K562 (cell line): ENCODE results near the gene FARP2. TPM values are rescaled to one million over a fixed set of nuclear protein-coding genes. Genes with fewer than 3 reads are reported as not detected.

ENCODE experiments used
- BMI1 ChIP-seq: fragments of 150-350 bp; IDR thresholded peaks from 2 replicates; pipeline ENCODE4 v1.6.1; 2014; ENCODE audit warnings: low read length
- ELF4 ChIP-seq: fragments of 450-650 bp; formaldehyde crosslinking; IDR thresholded peaks from 2 replicates; pipeline ENCODE4 v1.4.0; 2022; ENCODE audit warnings: missing genetic modification characterization
- GABPB2 ChIP-seq: fragments of 250-450 bp; sonication (Bioruptor Pico); conservative IDR thresholded peaks from 2 replicates; pipeline ENCODE4 v1.5.1; 2021; ENCODE audit warnings: mild to moderate bottlenecking
- MAFF ChIP-seq: IDR thresholded peaks from 2 replicates; pipeline ENCODE4 v1.6.1; 2012; ENCODE audit warnings: low read length, improper control_type of control experiment
- MITF ChIP-seq: IDR thresholded peaks from 2 replicates; pipeline ENCODE4 v1.6.1; 2014; ENCODE audit warnings: antibody characterized with exemption
- NR2C2 ChIP-seq, 2 experiments: fragments of 200-800 bp in 1 of 2; sonication (Bioruptor generic) in 1 of 2; sonication (generic) in 1 of 2; formaldehyde crosslinking in 1 of 2; IDR thresholded peaks; 2 replicates each; pipeline versions ENCODE4 v1.6.1 to v1.8.0; 2016 to 2022; ENCODE audit warnings: mild to moderate bottlenecking in 1 of 2, missing compliant biosample characterization in 1 of 2, missing genetic modification characterization in 1 of 2, missing genetic modification reagents in 1 of 2
- NR2F6 ChIP-seq: fragments of 450-650 bp; formaldehyde crosslinking; IDR thresholded peaks from 2 replicates; pipeline ENCODE4 v1.4.0; 2020; ENCODE audit warnings: mild to moderate bottlenecking
- SRSF3 ChIP-seq: fragments of 200-400 bp; formaldehyde crosslinking; IDR thresholded peaks from 2 replicates; pipeline ENCODE4 v1.6.1; 2016; ENCODE audit warnings: mild to moderate bottlenecking, low read length, moderate library complexity; ENCODE audit not compliant: insufficient read depth
- TCF3 ChIP-seq: sonication (generic); formaldehyde crosslinking; IDR thresholded peaks from 2 replicates; pipeline ENCODE4 v1.4.0; 2020; ENCODE audit warnings: mild to moderate bottlenecking, missing genetic modification reagents
- ZNF407 ChIP-seq: fragments of 450-650 bp; IDR thresholded peaks from 2 replicates; pipeline ENCODE4 v1.6.1; 2016; ENCODE audit warnings: low read depth
- polyA plus RNA-seq, 8 experiments: library from polyadenylated mRNA; depleted of rRNA in 4 of 8; stranded (reverse) in 5 of 8; unstranded in 3 of 8; fragments of >200 nt; fragmentation: Nextera tagmentation in 2 of 8; fragmentation: Illumina TruSeq in 1 of 8; extraction: Ambion mirVana in 2 of 8; extraction: Trizol in 1 of 8; gene quantifications; 2 replicates each; pipeline versions ENCODE4 v1.2.1 to v1.2.3, GENCODE V29; 2011 to 2014; ENCODE audit warnings: inconsistent platforms in 1 of 8, missing spikeins in 1 of 8
- total RNA-seq, 7 experiments: library from RNA; depleted of rRNA in 6 of 7; stranded (reverse); fragments of >200 nt in 6 of 7; fragmentation: Illumina TruSeq in 2 of 7; extraction: Trizol in 2 of 7; gene quantifications; 2 replicates each; pipeline versions ENCODE4 v1.2.1 to v1.2.3, GENCODE V29; 2011 to 2021; ENCODE audit warnings: low replicate concordance in 1 of 7

The FARP2 gene
- total and polyA plus RNA-seq, 9 of the 15 experiments (the other 6 are each of a cell fraction or from before 2014, with no cell fraction given), result 4.1 to 38.1 (median 21.1) TPM

- no peak for TF ChIP-seq MITF
- TF ChIP-seq BMI1, result no peak
- no peak for TF ChIP-seq GABPB2 (CRISPR knock-in tag)
- no peak for TF ChIP-seq NR2C2 (CRISPR knock-in tag; IDR thresholded peaks at IDR 0.05)
- no peak for TF ChIP-seq NR2C2 (tag; IDR thresholded peaks at IDR 0.05)
- peak; percentile 70 for TF ChIP-seq TCF3 (CRISPR knock-in tag)
- no peak for TF ChIP-seq ELF4 (CRISPR knock-in tag)
- TF ChIP-seq SRSF3, result no peak
- no peak for TF ChIP-seq ZNF407
- TF ChIP-seq MAFF, result no peak
- TF ChIP-seq NR2F6 (CRISPR knock-in tag), result no peak
Measured at GRCh38 chr2:241451840-241452506, 95.9 kb downstream of the FARP2 start (continued).
